Hippocampal formation (tissue), 2 donors: ENCODE results near the gene POU6F2.
"Not testable (repeated sequence)": the region's sequence is repeated elsewhere in the genome, so short reads cannot be mapped to it uniquely, and the experiment has no call there.

Experiments used
- DNase-seq, 2 donors: peaks; one replicate each; lab custom pipeline; 2025; lab: John Stamatoyannopoulos, UW

Gene POU6F2

DNA sequence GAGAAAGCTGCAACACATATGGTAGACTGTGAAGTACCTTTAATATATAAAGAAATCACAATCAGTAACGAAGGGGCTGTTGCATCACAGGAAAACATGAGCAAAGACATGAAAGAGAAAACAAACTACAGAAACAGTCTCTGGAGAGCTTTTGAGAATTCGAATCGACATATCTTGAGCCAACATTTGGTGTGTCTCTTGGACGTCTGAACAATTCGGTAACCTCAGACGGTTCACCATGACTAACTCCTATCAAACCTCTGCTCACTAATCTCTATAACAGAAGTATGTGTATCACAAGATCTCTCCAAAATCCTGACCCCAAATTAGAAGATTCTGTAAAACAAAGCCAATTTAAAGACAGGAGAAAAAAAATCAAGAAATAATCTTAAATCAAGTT is 326.5 kb downstream of the POU6F2 start:
- DNase-seq, result no peak

DNA sequence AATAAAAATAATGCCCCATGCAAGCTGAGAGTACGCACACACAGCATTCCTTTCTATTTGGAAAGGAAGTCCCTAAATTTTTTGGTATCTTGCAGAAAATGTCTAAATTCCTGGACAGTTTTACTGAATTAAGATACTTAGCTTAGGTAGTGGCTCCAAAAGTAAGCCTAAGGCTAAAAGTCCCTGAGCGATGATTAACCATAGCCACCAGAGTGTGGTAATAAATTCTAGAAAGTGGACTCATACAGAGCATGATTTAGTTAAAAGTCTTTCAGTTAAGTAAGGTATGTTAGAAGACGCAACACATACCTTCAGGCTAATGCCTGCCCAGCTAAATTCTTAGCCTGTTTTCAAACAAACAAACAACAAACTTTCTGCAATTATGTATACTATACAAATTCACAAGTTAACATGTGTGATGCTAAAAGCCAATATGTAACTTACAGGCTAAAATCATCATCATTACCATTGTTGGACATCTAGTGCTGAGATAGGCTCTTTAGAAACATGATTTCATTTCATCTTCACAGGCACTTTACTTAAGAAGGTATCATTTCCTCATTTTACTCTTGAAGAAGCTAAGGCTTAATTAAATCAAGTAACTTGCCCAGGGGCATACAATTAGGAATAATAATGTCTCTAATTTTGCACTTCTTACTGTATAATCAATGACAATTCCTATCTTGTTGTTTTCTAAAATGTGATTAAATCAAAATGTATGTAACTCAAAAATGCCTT is 327.1 kb downstream of the POU6F2 start:
- no peak for DNase-seq

DNA sequence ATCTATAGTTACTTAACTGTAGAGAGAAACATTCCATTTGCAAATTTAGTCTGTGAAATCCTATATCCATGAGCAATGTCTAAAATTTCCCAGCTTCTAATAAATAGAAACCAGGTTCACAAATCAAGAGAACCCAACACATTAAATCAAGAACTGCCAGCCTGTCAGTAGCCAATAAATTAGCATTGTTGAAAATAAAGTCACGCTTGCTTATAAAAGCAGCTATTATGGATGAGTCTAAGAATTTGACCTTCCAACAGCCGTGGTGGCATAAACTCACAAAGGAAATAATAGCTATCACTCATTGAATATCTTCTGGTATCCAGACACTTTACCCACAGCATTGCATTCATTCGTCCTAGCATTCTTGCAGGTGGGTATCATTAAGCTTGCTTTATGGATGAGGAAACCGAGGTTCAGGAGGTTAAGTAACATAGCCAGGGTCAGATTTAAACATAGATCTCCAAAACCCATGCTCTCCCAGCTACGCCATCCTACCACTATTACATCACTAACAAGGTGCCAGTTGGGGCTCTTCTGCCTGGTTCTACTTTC is 328.4 kb downstream of the POU6F2 start:
- DNase-seq, result no peak

DNA sequence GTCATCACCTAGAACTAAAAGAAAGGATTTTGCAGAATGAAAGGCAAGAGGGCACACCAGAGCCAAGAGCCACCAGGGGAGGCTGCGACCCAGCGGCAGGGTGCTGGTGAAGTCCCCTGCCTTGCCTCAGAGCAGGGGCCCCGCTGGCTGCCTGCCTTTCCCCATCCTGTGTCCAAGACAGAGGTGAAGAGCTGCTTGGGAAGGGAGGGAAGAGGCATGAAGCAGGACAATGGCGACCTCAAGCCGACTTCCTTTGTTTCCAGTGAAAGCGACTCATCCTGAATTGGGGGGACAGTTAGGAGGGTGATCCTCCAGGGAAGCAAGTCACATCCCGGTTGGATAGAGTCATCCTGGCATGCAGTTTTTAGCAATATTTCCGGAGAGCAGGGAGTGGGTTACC is 333.0 kb downstream of the POU6F2 start:
- no peak for DNase-seq

DNA sequence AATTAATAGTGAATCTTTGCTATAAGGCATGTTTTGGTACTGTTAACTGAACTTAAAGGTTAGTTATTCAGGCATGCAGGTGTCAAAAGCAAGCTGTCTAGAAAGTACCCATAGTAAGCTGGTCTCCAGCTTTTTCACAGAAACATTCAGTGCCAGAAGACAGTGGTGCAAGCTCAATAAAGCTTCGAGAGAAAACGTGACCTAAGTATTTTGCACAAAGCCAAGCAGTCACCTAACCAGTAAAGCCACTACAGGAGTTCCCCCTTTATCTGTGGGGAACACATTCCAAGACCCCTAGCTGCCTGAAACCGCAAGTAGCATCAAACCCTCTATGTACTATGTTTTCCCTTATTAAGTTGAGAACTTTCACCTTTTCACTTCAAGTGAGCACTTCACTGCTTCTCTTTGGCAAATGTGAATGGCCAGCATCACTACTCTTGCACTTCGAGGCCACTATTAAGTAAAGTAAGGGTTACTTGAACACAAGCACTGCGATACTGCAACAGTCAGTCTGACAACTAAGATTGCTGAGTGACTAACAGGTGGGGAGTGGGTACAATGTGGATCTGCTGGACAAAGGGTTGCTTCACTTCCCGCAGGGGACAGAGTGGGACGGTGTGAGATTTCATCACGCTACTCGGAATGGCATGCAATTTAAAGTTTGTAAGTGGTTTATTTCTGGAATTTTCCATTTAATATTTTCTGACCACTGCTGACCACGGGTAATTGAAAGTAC is 334.7 kb downstream of the POU6F2 start:
- no peak for DNase-seq

DNA sequence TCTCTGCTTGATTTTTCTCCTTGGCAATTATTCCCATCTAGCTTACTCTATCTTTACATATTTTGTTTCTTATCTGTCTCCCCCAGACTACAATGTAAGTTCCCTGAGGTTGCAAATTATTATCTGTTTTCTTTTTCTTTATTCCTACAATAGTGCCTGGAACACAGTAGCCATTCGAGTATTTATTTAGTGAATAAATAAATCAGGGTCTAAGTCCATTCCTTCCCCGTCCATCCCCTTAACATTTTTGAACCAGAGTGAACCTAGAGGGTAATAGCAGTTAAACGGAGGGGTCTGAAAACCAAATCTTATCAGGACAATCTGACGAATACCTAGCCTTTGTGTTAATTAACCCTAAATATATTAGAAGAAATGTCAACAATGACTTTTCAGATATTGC is 335.7 kb downstream of the POU6F2 start:
- DNase-seq, result no peak

DNA sequence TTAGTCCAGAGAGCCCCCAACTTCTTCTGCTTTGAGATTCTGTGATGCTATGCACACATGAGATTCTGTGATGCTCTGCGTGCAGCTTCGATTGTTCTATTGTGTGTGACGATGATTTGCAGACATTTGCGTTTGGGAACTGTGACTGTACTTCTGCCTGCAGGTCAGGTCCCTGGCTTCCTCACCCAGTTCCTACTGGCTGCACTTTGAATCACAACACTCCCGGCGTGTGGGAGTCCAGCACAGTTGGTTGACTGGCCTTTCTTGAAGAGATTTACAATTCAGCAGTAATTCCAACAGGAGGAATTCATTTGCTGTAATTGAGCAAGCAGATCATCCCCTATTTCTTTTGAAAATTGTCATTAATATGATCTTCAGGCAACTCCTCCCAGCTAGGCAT is 336.3 kb downstream of the POU6F2 start:
- DNase-seq, result no peak

DNA sequence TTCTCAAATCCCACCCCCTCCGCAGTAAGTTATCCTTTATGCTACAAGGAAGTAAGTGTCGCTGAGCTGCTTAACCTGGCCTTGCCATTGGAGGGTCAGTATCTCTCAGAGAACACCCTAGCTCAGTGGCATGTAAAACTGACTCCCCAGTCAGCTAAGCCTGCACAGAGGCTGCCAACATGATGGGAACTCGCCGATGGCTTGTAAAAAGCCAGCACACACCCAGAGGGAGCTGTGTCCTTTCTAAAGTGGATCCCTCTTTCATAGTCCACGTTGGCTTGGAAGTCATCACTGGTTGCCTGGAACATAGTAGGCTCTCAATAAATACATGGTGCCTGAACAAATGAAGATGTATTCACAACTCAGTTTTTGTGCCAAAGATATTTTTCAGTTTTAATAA is 339.4 kb downstream of the POU6F2 start:
- DNase-seq, result no peak

DNA sequence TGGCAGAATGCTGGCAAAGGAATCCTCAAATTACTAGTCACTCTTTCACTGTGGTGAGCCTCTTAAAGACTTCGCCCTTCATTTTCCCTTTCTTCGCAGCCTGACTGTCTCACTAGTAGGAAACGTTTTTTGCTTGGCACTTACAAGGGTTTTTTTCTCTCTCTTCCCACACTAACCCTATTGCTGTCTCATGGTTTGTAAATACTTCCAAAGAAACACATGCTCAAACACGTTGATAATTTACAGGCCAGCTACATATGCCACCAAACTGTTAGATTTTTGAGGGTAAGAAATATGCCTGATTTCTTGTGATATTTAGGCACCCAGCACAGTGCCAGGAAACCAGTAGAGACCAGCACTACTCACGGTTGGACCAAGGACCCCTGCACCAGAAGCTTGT is 340.2 kb downstream of the POU6F2 start:
- no peak for DNase-seq

DNA sequence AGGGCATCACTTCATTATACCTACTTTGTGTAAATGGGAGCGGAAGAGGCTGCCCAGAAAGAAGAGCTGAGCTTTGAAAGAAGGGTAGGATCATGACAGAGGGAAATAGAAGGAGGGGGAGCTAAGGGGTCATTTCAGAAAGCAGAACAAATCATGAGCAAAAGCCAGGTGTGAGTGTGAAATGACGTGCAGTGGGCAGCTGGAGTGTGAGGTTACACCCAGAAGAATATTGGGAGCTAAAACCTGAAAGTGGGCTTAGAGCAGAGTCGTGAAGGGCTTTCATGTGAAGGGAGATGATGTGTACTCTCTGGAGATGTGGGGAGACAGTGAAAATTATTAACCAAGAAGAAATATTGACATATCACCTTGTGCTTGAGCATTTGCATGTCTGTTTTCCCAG is 343.5 kb downstream of the POU6F2 start:
- no peak for DNase-seq

DNA sequence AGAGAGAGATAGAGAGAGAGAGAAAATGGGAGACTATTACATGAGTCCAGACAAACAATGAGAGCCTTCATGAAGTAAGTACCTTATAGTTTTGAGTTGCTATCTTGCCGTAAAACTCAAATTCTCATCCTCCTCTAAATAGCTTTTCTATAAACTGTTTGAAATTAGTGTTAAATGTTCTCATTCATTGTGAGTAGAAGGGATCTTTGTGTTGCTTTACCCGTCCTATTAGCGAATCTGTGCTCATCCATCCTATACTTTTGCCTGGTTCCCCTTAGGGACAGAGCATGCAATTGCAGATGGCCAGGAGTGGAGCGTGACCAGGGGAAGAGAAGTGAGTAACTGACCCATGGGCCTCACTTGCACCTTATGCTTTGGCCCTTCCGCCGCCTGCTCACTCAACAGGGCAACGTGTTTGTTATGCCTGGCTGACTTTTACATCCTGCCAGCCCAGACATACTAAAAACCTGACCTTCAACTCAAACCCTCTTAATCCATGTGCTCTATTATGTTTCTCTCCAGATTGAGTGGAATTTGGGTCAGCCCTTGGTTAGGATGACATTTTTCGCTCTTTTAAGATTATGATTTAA is 344.3 kb downstream of the POU6F2 start:
- DNase-seq, result no peak

DNA sequence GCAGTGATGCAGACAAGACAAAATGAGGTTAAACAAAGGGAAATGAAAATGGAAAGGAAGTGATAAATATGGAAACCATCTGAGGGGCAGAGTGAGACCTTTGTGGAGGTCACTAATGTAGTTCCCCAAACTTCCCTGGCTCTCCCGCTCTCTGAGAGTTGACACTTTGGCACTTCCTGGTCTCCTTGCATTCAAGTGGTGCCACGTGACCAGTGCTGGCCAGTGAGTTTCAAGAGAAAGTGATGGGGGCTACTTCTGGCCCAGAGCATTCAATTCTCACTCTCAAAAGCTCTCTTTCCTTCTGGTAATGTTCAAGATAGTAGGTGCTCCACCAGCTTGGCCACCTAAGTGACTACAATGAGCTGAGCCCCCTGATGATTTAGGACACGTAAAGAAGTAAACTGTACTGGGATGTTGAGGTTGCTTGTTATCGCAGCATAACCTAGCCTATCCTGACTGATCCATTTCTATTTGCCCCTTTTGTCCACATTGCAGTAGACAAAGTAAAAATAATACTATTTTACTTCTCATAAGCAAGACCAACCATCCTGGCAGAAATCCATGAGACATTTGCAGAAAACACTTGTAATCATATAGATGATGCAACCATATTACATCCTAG is 346.5 kb downstream of the POU6F2 start:
- no peak for DNase-seq

DNA sequence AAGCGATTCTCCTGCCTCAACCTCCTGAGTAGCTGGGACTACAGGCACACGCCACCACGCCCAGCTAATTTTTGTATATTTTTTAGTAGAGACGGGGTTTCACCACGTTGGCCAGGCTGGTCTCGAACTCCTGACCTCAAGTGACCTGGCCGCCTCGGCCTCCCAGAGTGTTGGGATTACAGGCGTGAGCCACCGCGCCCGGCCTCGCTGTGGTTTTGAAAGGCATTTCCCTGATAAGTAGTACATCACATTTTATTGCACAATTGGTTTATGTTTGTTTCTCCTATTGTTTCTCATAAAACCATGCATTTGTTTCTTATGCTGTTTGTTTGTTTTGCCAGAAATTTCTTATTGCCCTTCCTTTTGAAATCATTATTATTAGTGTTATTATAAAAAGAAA is 353.9 kb downstream of the POU6F2 start:
- DNase-seq, result not testable (repeated sequence)

DNA sequence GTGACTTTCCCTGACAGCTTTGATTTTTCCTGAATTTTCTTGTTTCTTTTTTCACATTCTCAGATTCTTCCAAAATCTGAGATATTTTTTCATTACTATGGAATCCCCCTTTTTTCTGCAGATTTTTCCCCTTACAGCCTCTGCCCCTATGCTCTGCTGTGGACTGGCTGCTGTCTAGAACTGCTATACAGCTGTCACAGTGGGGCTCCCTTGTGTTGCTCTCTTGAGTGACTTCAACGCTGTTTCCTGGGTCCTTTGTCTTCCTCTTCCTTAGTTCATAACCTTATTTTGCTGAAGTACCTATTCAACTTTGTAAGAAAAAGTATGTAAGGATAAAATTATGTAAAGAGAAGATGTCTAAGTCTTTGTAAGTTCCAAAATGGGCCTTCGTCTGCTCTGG is 354.4 kb downstream of the POU6F2 start:
- DNase-seq, result no peak

DNA sequence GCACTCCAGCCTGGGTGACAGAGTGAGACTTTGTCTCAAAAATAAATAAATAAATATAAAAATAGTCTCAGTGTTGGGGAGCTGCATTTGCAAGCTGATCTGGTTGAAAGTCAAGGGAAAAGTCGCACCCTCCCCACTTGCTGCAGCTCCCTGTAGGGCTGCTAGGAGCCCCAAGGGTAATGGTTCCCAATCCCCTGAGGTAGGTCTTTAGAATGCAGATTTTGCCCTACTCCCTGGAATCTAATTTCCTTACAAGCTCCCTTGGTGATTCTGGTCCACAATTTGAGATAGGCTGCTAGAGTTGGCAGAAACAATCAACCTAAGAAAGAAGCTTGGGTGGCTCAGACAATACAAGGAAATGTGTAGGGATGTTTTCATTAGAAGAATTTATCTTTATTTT is 356.0 kb downstream of the POU6F2 start:
- no peak for DNase-seq

DNA sequence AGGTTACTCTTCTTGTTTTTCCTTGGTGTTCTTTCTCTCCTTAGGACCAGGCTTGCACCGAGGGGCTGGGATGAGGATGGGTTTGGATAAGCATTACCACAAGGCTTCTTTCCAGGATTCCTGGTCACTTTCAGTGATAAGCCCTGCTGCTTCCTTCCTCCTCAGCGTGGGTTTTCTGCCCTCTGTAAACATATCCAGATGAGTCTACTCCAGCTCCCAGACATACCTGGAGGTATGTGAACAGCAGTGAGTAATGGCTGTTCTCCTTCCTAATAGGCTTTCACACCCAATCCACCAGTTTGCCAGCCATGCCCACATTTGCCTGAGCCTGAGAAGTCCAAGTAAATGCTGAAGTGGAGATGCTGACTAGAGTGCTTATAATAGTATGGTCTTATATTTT is 358.7 kb downstream of the POU6F2 start:
- no peak for DNase-seq

DNA sequence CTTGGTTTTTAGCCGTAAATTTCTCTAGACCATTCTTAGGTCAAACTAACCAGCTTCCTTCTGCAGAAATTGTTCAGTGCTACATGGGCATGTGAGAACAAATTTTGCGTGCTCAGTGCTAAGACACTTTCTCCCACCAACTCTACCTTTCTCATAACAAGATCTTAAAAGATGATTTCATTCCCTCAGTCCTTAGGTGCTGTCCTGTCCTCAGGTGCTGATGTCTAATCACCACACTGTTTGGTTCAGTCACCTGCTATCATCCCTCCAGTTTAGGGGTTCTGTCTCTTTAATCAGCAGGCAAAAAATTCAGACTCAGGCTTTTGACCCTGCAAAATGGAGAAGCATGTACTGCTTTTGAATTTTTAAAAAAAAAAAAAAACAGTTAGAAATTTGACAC is 361.0 kb downstream of the POU6F2 start:
- no peak for DNase-seq

DNA sequence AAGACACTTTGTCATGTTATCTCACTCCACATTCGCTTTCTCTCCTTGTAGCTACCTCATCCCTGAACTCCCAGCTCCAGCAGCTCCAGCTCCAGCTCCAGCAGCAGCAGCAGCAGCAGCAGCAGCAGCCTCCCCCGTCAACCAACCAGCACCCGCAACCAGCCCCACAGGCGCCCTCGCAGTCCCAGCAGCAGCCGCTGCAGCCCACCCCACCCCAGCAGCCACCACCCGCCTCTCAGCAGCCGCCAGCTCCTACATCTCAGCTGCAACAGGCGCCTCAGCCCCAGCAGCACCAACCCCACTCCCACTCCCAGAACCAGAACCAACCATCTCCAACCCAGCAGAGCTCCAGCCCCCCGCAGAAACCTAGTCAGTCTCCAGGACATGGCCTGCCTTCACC is 361.9 kb downstream of the POU6F2 start:
- DNase-seq, result no peak

DNA sequence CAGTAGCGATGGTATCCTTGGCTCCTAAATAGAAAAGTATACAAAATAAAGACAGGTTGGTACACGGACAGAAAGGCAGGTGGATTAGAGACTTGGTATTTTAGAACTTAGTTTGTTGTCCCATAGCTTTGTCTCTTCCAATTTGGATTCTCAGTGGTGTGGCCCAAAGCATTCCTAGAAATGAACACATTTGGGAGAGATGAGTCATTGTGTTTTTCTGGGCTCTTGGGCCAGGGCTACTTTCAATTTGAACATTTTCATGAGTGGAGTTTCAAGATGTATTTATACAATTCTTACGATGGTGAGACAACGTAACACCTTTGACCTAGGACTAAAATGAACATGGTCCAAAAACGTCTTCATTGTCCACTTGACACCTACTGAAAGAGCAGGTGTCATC is 363.4 kb downstream of the POU6F2 start:
- no peak for DNase-seq

DNA sequence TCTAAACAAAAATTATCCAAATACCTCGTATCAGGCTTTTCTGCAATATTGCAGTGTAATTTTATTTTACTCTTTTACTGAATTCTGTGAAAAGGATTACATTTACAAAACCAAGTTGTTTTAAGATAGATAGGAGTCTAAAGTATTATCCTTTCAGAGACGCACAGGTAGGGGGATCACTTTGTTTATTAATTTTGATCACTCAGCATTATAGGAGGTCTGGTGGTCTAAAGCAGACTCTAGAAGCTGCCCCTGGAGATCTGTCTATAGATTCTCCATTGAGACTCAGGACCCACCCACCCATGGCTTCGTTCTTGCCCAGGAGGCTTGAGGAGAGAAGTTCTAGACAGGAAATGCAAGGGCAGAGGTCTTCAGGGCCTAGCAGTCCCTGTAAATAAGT is 365.1 kb downstream of the POU6F2 start:
- DNase-seq, result no peak

DNA sequence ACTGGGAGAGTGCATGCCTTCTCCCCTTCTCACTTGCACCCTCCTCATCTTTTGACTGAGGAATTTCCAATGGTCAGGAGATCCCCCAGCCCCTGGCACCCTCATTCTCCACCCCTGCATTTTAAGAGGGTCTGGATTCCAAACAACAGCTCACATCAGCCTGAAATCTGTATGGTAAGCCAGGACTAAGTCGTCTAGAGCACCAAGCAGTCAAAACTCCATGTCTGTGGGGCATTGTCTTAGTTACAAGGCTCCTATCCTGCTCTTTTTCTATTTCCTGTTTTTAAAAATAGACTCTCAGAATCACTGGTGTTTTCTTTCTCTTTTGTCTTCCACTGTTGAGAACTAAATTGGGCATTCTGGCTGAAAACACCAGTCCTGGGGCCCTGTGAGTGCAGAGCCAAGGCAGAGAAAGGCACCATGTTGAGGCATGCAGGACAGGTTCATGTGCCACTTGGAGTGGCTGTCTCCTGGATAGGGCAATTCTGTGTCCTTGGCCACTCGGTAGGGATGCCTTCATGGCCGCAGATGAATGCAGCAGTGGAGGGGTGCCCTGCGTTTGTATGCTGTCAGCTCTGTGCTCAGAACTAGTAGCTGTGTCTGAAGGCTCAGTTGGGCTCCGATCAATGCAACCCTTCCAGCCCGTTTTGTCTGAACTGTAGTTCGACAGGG is 371.9 kb downstream of the POU6F2 start:
- DNase-seq, result no peak
